GM21717 (cell line): ENCODE data around the gene SOWAHD.
"Not testable (repeated sequence)": the region's sequence is repeated elsewhere in the genome, so short reads cannot be mapped to it uniquely, and the experiment has no call there.

ENCODE experiments used
- ATAC-seq: cut with Tn5 transposase; IDR thresholded peaks from one replicate; pipeline ENCODE4 v1.9.1; 2021; ENCODE audit warnings: mild to moderate bottlenecking, moderate library complexity; ENCODE audit not compliant: unreplicated experiment

Gene SOWAHD

DNA sequence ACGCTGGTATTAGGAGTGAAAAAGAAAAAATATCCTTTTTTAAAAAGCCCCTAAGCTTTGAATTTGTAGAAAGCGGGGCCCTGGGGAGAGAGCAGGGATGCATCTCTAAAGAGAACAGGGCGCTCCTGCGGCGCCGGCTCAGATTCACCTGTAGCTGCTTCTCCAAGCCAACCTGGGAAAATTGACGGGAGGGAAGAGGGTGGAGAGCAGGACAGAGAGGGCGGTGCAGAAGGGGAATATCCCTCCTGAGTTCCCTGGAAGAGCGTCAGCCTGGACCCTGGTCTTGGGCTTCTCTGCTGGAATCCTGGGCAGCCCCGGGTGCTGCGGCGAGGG is 776 bp upstream of the SOWAHD start:
- no peak for ATAC-seq

DNA sequence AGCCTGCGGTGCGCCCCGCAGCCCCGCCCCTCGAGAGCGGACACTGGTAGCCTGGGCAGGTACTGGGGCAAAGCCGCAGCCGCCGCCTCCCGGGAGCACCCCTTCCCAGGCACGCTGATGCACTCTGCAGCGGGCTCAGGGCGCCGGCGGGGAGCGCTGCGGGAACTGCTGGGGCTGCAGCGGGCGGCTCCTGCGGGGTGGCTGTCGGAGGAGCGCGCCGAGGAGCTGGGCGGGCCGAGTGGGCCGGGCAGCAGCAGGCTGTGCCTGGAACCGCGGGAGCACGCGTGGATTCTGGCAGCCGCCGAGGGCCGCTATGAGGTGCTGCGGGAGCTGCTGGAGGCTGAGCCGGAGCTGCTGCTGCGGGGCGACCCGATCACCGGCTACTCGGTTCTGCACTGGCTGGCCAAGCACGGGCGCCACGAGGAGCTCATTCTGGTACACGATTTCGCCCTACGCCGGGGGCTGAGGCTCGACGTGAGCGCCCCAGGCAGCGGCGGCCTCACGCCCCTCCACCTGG is 401 bp downstream of the SOWAHD start:
- no peak for ATAC-seq

DNA sequence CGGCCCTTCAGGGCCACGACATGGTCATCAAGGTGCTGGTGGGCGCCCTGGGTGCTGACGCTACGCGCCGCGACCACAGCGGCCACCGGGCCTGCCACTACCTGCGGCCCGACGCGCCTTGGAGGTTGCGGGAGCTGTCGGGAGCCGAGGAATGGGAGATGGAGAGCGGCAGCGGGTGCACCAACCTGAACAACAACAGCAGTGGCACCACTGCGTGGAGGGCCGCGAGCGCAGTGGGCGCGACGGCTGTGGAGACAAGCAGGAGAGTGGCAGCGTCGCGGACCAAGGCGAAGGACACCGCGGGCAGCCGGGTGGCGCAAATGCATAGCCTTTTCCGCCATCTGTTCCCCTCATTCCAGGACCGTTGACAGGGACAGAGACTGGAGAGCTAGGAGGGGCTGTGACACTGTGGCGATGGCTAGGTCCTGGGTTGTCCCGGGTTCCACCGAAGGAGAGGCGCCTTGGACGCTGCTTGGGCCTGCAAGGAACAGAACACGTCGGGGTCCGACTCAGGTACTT is 919 bp downstream of the SOWAHD start:
- ATAC-seq, result no peak

DNA sequence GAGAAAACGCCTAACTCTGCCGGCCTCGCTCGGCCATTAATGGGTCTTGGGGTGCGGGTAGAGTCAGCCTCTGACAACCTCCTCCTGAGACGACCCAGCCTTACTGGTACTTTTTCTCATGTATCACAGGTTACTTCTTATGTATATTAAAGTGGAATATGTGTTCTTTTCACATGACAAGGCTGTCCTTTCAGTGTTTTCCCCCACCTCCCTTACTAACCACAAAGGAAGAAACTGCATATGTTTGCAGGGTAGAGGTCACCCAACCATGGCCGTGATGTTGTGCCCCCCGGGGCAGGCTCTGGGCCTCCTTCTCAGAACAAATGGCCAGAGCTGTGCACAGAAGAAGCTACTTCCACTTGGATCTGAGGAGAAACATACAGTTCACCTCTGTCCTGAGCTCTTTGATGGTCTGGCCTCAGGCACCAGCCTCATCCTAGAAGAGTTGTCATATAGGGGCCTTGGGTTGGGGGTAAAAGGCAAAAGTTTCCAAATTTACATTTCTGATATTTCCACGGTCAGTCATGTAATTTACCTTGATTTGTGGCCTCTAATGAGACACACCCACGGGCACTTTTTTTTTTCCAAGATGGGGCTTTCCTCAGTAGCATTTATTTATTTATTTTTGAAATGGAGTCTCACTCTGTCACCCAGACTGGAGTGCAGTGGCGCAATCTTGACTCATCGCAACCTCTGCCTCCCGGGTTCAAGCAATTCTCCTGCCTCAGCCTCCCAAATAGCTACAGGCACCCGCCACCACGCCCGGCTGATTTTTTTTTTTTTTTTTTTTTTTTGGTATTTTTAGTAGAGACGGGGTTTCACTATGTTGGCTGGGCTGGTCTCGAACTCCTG is 1.9 kb downstream of the SOWAHD start:
- no peak for ATAC-seq

DNA sequence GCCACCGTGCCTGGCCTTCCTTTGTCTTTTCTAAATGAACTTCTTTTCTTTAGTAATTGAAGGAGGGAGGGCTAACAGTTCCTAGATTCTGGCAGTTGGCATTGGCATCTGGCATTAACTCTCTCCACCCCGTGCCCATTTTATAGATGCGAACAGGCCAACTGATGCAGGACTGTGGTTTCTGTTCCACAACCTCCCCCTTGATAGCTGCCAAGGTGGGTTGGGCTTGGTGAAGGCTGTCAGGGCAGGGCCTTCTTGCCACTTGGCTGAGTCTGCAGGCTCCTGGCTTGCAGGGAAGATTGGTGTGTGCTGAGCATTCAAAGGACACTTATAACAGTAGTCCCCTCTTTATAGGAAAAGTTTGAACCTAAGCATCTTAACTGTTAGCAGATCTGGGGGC is 4.3 kb downstream of the SOWAHD start:
- ATAC-seq, result peak; percentile 34

DNA sequence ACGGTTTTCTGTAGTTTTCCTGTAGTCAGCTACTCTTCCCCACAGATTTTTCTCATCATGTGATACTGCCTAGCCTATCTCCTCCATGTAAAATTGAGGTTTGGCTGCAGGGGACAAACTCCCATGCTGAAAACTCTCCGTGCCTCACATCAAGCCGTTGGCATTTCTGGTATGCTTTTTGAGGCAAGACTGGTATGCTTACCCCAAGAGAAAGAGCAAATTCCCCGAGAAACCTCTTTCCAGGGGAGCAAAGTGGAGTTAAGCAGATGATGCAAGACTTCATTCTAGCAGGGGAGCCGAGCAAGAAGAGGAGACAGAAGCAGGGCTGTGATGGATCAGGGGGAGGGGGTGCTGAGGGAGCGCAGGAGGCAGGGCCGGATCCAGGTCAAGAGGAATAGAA is 4.8 kb downstream of the SOWAHD start:
- ATAC-seq, result no peak

DNA sequence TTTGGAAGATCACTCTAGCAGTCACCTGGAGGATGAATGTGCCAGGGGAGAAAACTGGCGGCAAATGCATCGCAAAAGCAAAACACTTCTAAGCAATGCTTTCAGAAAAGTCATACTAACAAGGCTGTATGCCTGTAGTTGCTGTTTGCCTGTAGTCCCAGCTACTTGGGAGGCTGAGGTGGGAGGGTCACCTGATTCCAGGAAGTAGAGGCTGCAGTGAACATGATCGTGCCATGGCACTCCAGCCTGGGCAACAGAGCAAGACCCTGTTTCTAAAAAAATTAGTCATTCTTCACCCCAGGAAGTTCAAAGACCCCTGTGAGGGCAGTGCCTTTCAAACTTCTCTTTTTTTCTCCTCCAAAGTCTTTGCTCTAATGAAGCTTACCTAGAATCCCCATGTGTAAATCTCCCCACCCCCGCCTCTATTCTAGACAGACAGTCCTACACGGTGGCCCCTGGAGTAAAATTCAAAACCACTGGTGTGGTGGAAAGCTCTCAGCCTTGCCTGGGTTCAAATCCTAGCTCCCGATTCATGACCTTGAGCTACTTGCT is 5.5 kb downstream of the SOWAHD start:
- no peak for ATAC-seq

DNA sequence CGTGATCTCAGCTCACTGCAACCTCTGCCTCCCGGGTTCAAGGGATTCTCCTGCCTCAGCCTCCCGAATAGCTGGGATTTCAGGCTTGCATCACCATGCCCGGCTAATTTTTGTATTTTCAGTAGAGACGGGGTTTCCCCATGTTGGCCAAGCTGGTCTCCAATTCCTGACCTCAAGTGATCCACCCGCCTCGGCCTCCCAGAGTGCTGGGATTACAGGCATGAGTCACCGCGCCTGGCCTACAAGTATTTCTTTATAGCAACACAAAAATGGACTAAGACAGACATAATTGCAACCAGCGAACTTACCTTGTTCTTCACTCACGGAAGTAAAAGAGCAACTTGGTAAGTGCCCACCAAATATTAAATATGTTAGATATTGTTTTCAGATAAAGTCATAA is 10.0 kb downstream of the SOWAHD start:
- ATAC-seq, result not testable (repeated sequence)

DNA sequence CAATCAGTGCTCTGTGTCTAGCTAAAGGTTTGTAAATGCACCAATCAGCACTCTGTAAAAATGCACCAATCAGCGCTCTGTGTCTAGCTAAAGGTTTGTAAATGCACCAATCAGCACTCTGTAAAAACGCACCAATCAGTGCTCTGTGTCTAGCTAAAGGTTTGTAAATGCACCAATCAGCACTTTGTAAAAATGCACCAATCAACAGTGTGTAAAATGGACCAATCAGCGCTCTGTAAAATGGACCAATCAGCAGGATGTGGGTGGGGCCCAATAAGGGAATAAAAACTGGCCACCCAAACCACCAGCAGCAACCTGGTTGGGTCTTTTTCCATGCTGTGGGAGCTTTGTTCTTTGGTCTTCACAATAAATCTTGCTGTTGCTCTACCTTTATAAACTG is 11.0 kb downstream of the SOWAHD start:
- ATAC-seq, result not testable (repeated sequence)

DNA sequence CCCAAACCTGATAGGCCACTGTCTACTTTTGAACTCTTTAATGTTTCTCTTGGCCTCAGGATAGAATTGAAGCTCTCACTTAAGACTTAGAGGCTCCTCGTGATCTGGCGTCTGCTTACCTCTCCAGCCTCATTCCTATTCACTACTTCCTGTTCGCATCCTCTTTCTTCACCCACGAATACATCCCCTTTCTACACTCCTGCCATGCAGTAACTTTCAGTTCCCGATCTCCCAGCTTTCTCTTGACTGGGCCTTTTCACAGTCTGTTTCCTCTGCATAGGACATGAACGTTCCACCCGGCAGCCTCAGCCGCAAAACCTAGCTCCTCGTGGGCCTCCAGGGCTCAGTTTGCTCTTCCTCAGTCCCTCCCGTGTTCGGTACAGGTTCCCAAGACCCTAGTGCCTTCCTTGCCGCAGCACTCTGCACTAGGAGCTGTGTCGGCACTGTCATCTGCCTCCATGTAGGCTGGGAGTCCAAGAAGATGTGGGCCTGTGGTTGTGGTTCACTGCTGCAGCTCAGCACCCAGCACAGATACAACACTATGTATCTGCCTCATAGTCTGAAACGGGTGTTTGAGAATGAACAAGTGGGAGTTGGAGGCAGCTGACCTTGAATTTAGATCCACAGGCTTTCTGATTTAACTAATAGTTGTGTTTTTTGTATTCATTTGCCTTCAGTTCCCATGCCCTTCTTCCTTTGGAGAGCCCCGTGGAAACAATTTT is 17.3 kb downstream of the SOWAHD start:
- no peak for ATAC-seq

DNA sequence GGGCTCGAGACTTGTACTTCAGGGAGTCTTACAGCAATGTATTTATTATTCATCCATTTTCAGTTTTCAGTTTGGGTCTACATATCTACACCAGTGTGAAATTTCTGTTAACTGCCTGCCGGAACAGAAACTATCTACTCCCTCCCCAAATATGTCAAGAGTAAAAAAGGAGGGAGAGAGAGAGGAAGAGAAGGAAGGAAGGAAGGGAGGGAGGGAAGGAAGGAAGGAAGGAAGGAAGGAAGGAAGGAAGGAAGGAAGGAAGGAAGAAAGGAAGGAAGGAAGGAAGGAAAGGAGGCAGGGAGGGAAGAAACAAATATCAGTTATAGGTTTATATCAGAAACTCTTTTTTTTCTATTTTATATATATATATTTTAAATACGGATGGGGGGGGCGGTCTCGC is 20.4 kb downstream of the SOWAHD start:
- ATAC-seq, result no peak

DNA sequence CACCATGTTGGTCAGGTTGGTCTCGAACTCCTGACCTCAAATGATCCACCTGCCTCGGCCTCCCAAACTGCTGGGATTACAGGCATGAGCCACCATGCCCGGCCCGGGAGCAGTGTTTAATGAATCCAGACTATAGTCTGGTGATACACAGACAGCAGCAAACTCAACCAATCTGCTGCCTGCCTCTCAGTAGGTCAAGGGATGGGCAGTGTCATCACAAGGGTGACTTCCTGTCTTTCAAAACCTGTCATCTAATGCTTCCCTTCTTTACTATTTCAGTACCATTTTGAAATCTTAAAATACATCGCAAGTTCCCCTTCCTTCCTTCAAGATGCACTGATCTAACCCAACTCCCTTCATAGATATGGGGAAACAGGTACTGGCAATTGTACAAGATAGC is 24.6 kb downstream of the SOWAHD start:
- ATAC-seq, result no peak

DNA sequence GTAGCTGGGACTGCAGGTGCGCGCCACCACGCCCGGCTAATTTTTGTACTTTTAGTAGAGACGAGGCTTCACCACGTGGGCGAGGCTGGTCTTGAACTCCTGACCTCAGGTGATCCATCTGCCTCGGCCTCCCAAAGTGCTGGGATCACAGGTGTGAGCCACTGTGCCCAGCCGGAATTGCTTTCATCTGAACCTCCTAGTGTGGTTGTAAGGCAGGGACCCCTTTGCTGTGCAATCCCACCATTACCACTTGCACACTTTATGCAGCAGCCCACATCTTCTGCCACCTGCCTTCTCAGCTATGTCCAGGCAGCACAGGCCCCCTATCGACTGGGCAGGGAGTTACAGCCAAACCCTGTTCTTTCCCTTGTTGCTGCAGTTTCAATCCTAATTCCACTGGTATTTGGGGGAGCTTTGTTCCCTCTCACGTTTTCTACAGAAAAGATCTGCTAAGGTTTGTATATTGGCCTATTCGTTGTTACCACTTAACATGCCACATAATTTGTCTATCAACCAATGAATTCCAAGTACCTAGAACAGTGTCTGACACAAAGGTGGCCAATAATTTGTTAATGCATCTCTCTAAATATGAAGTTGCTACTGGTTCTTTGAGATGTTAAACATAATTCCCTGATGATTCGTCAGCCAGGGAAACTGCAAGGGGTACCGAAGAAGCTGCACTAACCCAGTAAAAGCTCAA is 26.5 kb downstream of the SOWAHD start:
- ATAC-seq, result no peak

DNA sequence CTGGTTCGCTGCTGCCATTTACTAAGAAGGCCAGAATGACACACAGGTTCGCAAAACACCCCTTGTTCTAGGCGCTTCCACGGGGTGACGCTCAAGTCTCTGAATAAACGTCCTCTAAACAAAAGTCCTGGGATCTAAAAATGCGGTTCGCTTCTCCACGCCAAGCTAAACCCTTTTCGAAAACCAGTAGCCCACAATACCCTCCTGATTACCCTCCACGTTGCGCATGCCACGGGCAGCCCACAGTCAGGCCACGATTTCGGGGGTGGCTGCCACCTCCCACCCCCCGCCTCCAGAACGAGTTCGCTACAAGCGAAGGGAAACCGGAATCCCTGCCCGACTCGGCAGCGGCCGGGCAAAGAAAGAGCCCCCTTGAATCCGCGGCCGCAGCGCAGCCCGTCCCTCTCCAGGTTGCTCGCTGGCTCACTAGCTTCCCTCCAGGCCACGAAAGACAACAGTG is 32.6 kb downstream of the SOWAHD start:
- peak; percentile 20 for ATAC-seq

DNA sequence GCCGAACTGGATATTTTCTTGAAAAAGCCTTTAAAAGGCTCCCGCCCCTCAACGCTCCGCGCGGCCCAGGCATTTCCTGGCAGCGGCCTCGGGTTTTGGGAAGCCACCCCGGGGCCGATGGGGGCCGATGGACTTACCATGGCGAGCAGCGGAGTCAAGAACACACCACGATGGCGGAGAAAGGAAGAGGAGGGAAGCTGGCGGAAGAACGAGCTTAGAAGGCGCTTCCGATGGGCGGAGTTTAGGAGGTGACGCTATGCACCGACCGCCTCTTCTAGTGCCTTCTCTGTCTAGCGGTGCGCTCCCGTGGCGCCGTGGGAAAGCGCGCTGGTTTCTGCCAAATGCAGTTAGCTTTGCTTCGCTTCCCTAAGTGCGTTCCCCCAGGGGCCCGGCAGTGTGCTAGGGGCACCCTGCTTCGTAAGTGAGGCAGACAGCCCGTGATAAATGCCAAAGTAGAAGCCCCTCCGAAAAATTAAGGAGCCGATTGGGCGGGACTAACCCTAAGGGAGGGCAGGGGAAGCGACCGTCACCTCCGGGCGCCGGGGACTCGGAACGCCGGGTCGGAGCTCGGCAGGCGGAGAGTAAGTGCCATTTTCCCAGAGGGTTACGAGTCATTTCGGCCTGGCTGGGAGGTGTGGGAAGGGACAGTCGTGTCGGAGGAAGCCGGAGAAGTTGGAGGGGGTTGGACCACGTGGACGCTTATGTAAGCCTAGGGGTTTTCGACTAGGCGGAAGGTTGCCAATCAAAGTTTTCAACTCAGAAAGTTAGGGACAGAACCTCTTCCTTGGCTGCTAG is 33.2 kb downstream of the SOWAHD start, which contains the start of gene RPL39:
TSS of gene RPL39 (minus strand) at position 194 of the 795 bp plus-strand sequence. CDS start at position 140, 54 bp downstream.
- peak; percentile 88 for ATAC-seq

DNA sequence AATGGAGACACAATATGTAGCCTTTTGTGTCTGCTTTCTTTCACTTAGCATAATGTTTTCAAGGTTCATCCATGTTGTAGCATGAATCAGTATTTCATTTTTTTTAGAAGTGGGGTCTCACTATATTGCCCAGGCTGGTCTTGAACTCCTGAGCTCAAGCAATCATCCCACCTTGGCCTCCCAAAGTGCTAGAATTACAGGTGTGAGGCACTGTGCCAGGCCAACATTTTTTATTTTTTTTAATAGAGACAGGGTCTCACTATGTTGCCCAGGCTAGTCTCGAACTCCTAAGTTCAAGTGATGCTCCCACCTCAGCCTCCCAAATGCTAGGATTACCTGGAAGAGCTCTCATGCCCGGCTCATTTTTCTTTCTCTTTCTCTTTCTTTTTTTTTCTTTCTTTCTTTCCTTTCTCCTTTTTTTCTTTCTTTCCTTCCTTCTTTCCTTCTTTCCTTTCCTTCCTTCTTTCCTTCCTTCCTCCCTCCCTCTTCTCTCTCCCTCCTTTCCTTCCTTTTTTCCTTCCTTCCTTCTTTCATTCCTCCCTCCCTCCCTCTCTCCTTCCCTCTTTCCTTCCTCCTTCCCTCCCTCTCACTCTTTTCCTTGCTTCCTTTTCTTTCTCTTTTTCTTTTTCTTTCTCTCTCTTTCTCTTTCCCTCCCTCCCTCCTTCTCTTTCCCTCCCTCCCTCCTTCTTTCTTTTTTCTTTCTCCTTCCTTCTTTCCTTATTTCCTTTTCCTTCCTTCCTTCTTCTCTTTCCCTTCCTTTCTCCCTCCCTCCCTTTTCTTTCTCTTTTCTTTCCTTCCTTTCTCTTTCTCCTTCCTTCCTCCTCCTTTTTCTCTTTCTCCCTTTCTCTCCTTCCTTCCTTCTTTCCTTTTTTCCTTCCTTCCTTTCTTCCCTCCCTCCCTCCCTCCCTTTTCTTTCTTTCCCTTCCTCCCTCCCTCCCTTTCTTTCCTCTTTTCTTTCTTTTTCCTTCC is 43.1 kb downstream of the SOWAHD start:
- no peak for ATAC-seq

DNA sequence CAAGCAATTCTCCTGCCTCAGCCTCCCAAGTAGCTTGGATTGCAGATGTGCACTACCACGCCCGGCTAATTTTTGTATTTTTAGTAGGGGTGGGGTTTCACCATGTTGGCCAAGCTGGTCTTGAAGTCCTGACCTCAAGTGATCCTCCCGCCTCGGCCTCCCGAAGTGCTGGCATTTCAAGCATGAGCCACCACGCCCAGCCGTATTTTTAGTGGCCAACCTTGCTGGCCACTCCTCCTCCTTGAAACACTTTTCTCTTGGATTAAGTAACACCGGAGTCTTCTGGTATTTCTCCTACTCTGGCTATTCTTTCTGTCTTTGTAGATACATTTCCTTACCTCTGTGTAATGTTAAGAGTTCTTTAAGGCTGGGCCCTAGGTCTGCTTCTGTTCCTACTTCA is 44.2 kb downstream of the SOWAHD start:
- ATAC-seq, result no peak

DNA sequence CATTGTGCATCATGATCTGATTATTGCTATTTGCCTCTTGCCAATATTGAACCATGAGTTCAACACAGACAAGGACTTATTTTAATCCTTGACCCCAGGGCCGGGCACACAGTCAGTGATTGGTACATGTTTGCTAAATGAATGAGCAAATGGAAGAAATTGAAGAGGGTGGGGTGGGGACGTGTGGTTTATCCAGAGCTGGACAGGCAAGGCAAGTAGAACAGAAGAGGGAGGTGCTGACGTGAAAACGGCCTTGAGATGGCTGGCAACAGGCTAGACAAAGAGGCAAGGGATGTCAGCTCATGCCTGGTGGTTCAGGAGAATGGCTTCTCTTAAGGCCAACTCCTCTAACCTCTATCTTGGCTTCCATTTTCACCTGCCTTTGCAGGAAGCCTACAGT is 50.1 kb downstream of the SOWAHD start:
- ATAC-seq, result not testable (repeated sequence)

DNA sequence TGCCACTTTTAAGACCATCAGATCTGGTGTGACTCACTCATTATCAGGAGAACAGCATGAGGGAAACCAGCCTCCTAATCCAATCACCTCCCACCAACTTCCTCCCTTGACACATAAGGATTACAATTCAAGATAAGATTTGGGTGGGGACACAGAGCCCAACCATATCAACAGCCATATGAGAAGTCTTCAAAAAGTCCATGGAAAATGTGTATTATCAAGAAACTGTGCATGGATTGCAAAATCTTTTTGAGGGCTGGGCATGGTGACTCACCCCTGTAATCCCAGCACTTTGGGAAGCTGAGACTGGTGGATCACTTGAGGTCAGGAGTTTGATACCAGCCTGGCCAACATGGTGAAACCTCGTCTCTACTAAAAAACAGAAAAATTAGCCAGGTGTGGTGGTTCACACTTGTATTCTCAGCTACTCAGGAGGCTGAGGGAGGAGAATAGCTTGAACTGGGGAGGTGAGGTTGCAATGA is 50.8 kb downstream of the SOWAHD start:
- no peak for ATAC-seq
